K562 (cell line): ENCODE measurements around the gene STYX. TPM values are rescaled to one million over a fixed set of nuclear protein-coding genes. Genes with fewer than 3 reads are reported as not detected.

Experiments used
- CBX8 ChIP-seq: fragments of 200-600 bp; sonication (generic); IDR thresholded peaks from 2 replicates; pipeline ENCODE4 v1.6.1; 2012; ENCODE audit warnings: borderline replicate concordance, mixed run types, low read depth, mild to moderate bottlenecking, moderate library complexity, mixed read lengths, low read length, control low read depth, inconsistent platforms; ENCODE audit not compliant: poor library complexity, severe bottlenecking; ENCODE audit errors: extremely low read depth
- CREM ChIP-seq: IDR thresholded peaks from 2 replicates; pipeline ENCODE4 v1.6.1; 2014; ENCODE audit warnings: antibody characterized with exemption, low read depth
- CXXC5 ChIP-seq: fragments of 250-450 bp; sonication (Bioruptor Pico); IDR thresholded peaks from 2 replicates; pipeline ENCODE4 v1.8.0; 2022; ENCODE audit warnings: inconsistent platforms, mild to moderate bottlenecking, moderate library complexity
- E2F6 ChIP-seq, 2 experiments: IDR thresholded peaks; 2 replicates each; pipeline ENCODE4 v1.6.1; 2011; ENCODE audit warnings: borderline replicate concordance in 1 of 2, control low read depth in 1 of 2, low read depth in 1 of 2, low read length in 1 of 2, mild to moderate bottlenecking in 1 of 2, mixed read lengths in 1 of 2, moderate library complexity in 1 of 2; ENCODE audit not compliant: insufficient read depth in 1 of 2, insufficient read length in 1 of 2, poor library complexity in 1 of 2, severe bottlenecking in 1 of 2; ENCODE audit errors: extremely low read depth in 1 of 2
- ETS1 ChIP-seq: conservative IDR thresholded peaks from 2 replicates; pipeline ENCODE4 v1.6.1; 2011; ENCODE audit warnings: low read depth, mild to moderate bottlenecking, low read length; ENCODE audit not compliant: control insufficient read depth
- FOSL1 ChIP-seq: fragments of 200-800 bp; sonication (Bioruptor generic); conservative IDR thresholded peaks from 2 replicates; pipeline ENCODE4 v1.6.1; 2016; ENCODE audit warnings: missing genetic modification characterization, missing compliant biosample characterization
- FOXP1 ChIP-seq: sonication (generic); formaldehyde crosslinking; IDR thresholded peaks from 2 replicates; pipeline ENCODE4 v1.8.0; 2022; ENCODE audit warnings: mild to moderate bottlenecking, missing genetic modification reagents
- JUN ChIP-seq, 2 experiments: sonication (generic) in 1 of 2; formaldehyde crosslinking in 1 of 2; IDR thresholded peaks; 2 replicates each; pipeline versions ENCODE4 v1.6.1 to v1.8.0; 2012 to 2022; ENCODE audit warnings: borderline replicate concordance in 2 of 2, mild to moderate bottlenecking in 2 of 2, improper control_type of control experiment in 1 of 2, low read depth in 1 of 2, low read length in 1 of 2, missing genetic modification reagents in 1 of 2
- NFXL1 ChIP-seq: fragments of 450-650 bp; formaldehyde crosslinking; IDR thresholded peaks from 2 replicates; pipeline ENCODE4 v1.4.0; 2021; ENCODE audit warnings: mild to moderate bottlenecking
- NRF1 ChIP-seq, 2 experiments: fragments of 450-650 bp; IDR thresholded peaks in 1 of 2; conservative IDR thresholded peaks in 1 of 2; 2 replicates each; pipeline ENCODE4 v1.6.1; 2014; ENCODE audit warnings: mild to moderate bottlenecking in 2 of 2
- POLR2G ChIP-seq: fragments of 200-400 bp; formaldehyde crosslinking; IDR thresholded peaks from 2 replicates; pipeline ENCODE4 v1.6.1; 2017; ENCODE audit warnings: low read depth, mild to moderate bottlenecking, antibody characterized with exemption, low read length, moderate library complexity
- RB1 ChIP-seq: fragments of 450-650 bp; IDR thresholded peaks from 2 replicates; pipeline ENCODE4 v1.6.1; 2017; ENCODE audit warnings: low read depth, mild to moderate bottlenecking
- RBFOX2 ChIP-seq: fragments of 200-400 bp; formaldehyde crosslinking; IDR thresholded peaks from 2 replicates; pipeline ENCODE4 v1.6.1; 2017; ENCODE audit warnings: low read depth, mild to moderate bottlenecking, low read length, moderate library complexity
- YY1 ChIP-seq, 3 experiments: IDR thresholded peaks; 2 replicates each; pipeline ENCODE4 v1.6.1; 2011; ENCODE audit warnings: low read length in 2 of 3, mild to moderate bottlenecking in 2 of 3, moderate library complexity in 2 of 3, borderline replicate concordance in 1 of 3, control low read depth in 1 of 3, low read depth in 1 of 3; ENCODE audit not compliant: insufficient read depth in 3 of 3, insufficient replicate concordance in 2 of 3, control insufficient read depth in 1 of 3, insufficient read length in 1 of 3; ENCODE audit errors: extremely low read depth in 1 of 3
- ZFPM2 ChIP-seq: fragments of 250-450 bp; sonication (Bioruptor Pico); IDR thresholded peaks from 2 replicates; pipeline ENCODE4 v1.5.1; 2022; ENCODE audit warnings: mild to moderate bottlenecking
- ZFX ChIP-seq: sonication (generic); formaldehyde crosslinking; IDR thresholded peaks from 2 replicates; pipeline ENCODE4 v1.8.0; 2022; ENCODE audit warnings: mild to moderate bottlenecking, missing genetic modification reagents, moderate library complexity
- ZNF239 ChIP-seq: fragments of 250-450 bp; sonication (Bioruptor Pico); IDR thresholded peaks from 2 replicates; pipeline ENCODE4 v1.4.0; 2020; ENCODE audit warnings: mild to moderate bottlenecking
- ZNF512 ChIP-seq: IDR thresholded peaks from 2 replicates; pipeline ENCODE4 v1.6.1; 2016; ENCODE audit warnings: missing genetic modification characterization, missing compliant biosample characterization
- polyA plus RNA-seq, 8 experiments: library from polyadenylated mRNA; depleted of rRNA in 4 of 8; stranded (reverse) in 5 of 8; unstranded in 3 of 8; fragments of >200 nt; fragmentation: Nextera tagmentation in 2 of 8; fragmentation: Illumina TruSeq in 1 of 8; extraction: Ambion mirVana in 2 of 8; extraction: Trizol in 1 of 8; gene quantifications; 2 replicates each; pipeline versions ENCODE4 v1.2.1 to v1.2.3, GENCODE V29; 2011 to 2014; ENCODE audit warnings: inconsistent platforms in 1 of 8, missing spikeins in 1 of 8
- total RNA-seq, 7 experiments: library from RNA; depleted of rRNA in 6 of 7; stranded (reverse); fragments of >200 nt in 6 of 7; fragmentation: Illumina TruSeq in 2 of 7; extraction: Trizol in 2 of 7; gene quantifications; 2 replicates each; pipeline versions ENCODE4 v1.2.1 to v1.2.3, GENCODE V29; 2011 to 2021; ENCODE audit warnings: low replicate concordance in 1 of 7
- TF ChIP-seq, protein P1 (sequence below): fragments of 200-800 bp; sonication (Bioruptor generic); IDR thresholded peaks from 2 replicates; pipeline ENCODE4 v1.6.1; 2017; ENCODE audit warnings: missing genetic modification characterization, missing compliant biosample characterization

The STYX gene
- total and polyA plus RNA-seq, 9 of the 15 experiments (the other 6 are each of a cell fraction or from before 2014, with no cell fraction given) = 5.0 to 15.4 (median 10.6) TPM

- TF ChIP-seq E2F6 (IDR thresholded peaks at IDR 0.05; ENCODE audit: borderline replicate concordance in 1 of 2, extremely low read depth in 1 of 2, insufficient read depth in 1 of 2, insufficient read length in 1 of 2, low read depth in 1 of 2, low read length in 1 of 2, poor library complexity in 1 of 2, severe bottlenecking in 1 of 2) (peak in 1 of 2 experiments; percentile 76), CBX8 (no peak), CREM (peak; percentile 4; the same call in 1 of the 2 replicates), ETS1 (peak; percentile 27; the same call in 1 of the 2 replicates), RB1 (peak; percentile 72; the same call in 1 of the 2 replicates), ZNF512 (no peak), POLR2G (peak; percentile 86), ZFPM2 (CRISPR knock-in tag) (no peak), ZFX (peak; percentile 52; the same call in 1 of the 2 replicates), RBFOX2 (peak; percentile 76), JUN (IDR thresholded peaks at IDR 0.05; ENCODE audit: borderline replicate concordance, low read depth, low read length) (no peak), JUN (CRISPR knock-in tag; IDR thresholded peaks at IDR 0.05; ENCODE audit: borderline replicate concordance) (0 out of 2 replicates have a peak, but pooled peaks have one; percentile 25), CXXC5 (CRISPR knock-in tag) (peak; percentile 59), NFXL1 (CRISPR knock-in tag) (no peak), NRF1 (conservative IDR thresholded peaks at IDR 0.05 in 1 of 2, IDR thresholded peaks at IDR 0.05 in 1 of 2) (peak; percentile 13 to 46; a peak in 3 of 4 replicates), YY1 (IDR thresholded peaks at IDR 0.05; ENCODE audit: borderline replicate concordance in 1 of 3, control insufficient read depth in 1 of 3, extremely low read depth in 1 of 3, insufficient read depth in 3 of 3, insufficient read length in 1 of 3, insufficient replicate concordance in 2 of 3, low read depth in 1 of 3, low read length in 2 of 3) (peak in 1 of 3 experiments; percentile 57), FOXP1 (CRISPR knock-in tag) (peak; percentile 53; the same call in 1 of the 2 replicates), ZNF239 (CRISPR knock-in tag) (no peak), FOSL1 (tag) (peak; percentile 44)
- TF ChIP-seq, protein P1, sequence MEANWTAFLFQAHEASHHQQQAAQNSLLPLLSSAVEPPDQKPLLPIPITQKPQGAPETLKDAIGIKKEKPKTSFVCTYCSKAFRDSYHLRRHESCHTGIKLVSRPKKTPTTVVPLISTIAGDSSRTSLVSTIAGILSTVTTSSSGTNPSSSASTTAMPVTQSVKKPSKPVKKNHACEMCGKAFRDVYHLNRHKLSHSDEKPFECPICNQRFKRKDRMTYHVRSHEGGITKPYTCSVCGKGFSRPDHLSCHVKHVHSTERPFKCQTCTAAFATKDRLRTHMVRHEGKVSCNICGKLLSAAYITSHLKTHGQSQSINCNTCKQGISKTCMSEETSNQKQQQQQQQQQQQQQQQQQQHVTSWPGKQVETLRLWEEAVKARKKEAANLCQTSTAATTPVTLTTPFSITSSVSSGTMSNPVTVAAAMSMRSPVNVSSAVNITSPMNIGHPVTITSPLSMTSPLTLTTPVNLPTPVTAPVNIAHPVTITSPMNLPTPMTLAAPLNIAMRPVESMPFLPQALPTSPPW (CRISPR knock-in tag) = peak; percentile 96
These were observed 34.4 kb upstream of the STYX start, which contains the start of gene ERO1A (continued) for GRCh38 chr14:52695481-52696091.
